A673 (cell line): ENCODE data around the gene COX7B. TPM values are rescaled to one million over a fixed set of nuclear protein-coding genes. Genes with fewer than 3 reads are reported as not detected.

Experiments used
- BruUV-seq: library from RNA; stranded (reverse); fragments of 400-500 nt; replicated peaks from 2 replicates; lab custom pipeline; 2021; lab: Mats Ljungman, UMichigan
- CTCF ChIA-PET: fragments of 300-600 bp; sonication (Branson Sonifier 250); formaldehyde crosslinking; loops from one replicate; lab custom pipeline; 2022; ENCODE audit warnings: antibody characterized with exemption; lab: Charles Lee
- POLR2A ChIA-PET: fragments of 300-600 bp; sonication (Branson Sonifier 250); formaldehyde crosslinking; loops from one replicate; lab custom pipeline; 2022; ENCODE audit warnings: antibody characterized with exemption; ENCODE audit not compliant: low non-redundant PET; lab: Charles Lee
- DNase-seq: peaks from one replicate; pipeline ENCODE4 v3.0.0-alpha.2; 2015; ENCODE audit warnings: low spot score
- H3K27ac ChIP-seq: fragments of 200-600 bp; sonication (generic); 2 replicates; pipeline ENCODE4 v1.5.1; 2016; ENCODE audit warnings: mixed run types, low read depth, mild to moderate bottlenecking, mixed read lengths, antibody characterized with exemption, low read length; ENCODE audit not compliant: poor library complexity, severe bottlenecking
- H3K27me3 ChIP-seq: fragments of 200-600 bp; sonication (generic); replicated peaks from 2 replicates; pipeline ENCODE4 v1.6.1; 2017; ENCODE audit warnings: mixed run types, low read depth, mild to moderate bottlenecking, mixed read lengths, antibody characterized with exemption, low read length; ENCODE audit not compliant: insufficient read depth, poor library complexity
- H3K36me3 ChIP-seq: fragments of 200-600 bp; sonication (generic); 2 replicates; pipeline ENCODE4 v1.6.1; 2016; ENCODE audit warnings: mixed run types, mild to moderate bottlenecking, mixed read lengths, antibody characterized with exemption, low read length; ENCODE audit not compliant: insufficient read depth, poor library complexity, severe bottlenecking
- H3K4me1 ChIP-seq: fragments of 200-600 bp; sonication (generic); 2 replicates; pipeline ENCODE4 v1.6.1; 2017; ENCODE audit warnings: mixed run types, mild to moderate bottlenecking, mixed read lengths, antibody characterized with exemption, low read length; ENCODE audit not compliant: insufficient read depth, poor library complexity, severe bottlenecking
- H3K4me3 ChIP-seq: fragments of 200-600 bp; sonication (generic); 2 replicates; pipeline ENCODE4 v1.5.1; 2016; ENCODE audit warnings: low read depth, mixed run types, mild to moderate bottlenecking, mixed read lengths, low read length; ENCODE audit not compliant: poor library complexity, severe bottlenecking
- H3K9me3 ChIP-seq: fragments of 200-600 bp; sonication (generic); 2 replicates; pipeline ENCODE4 v1.6.1; 2016; ENCODE audit warnings: mixed run types, low read depth, mild to moderate bottlenecking, mixed read lengths, antibody characterized with exemption, low read length; ENCODE audit not compliant: poor library complexity, severe bottlenecking
- EZH2 ChIP-seq: fragments of 200-600 bp; sonication (generic); IDR thresholded peaks from 2 replicates; pipeline ENCODE4 v1.6.1; 2017; ENCODE audit warnings: borderline replicate concordance, low read depth, mild to moderate bottlenecking, mixed read lengths, antibody characterized with exemption, low read length; ENCODE audit not compliant: poor library complexity, severe bottlenecking
- intact Hi-C: fragments of 100-400 bp; cut with micrococcal nuclease; formaldehyde crosslinking; loops from one replicate; pipeline ENCODE4 v1.10.0; 2022; ENCODE audit not compliant: unreplicated experiment
- total RNA-seq: library from RNA; stranded (reverse); gene quantifications from 2 replicates; pipeline ENCODE4 v1.2.3, GENCODE V29; 2021
- TF ChIP-seq, protein P1 (sequence below): fragments of 300-800, 200-600 bp; sonication (generic); conservative IDR thresholded peaks from 2 replicates; pipeline ENCODE4 v1.5.1; 2017; ENCODE audit warnings: low read depth, mild to moderate bottlenecking, antibody characterized with exemption, low read length, moderate library complexity, mixed read lengths

COX7B gene
- total RNA-seq, 1 experiment from 2014 or later = 432 TPM

DNA sequence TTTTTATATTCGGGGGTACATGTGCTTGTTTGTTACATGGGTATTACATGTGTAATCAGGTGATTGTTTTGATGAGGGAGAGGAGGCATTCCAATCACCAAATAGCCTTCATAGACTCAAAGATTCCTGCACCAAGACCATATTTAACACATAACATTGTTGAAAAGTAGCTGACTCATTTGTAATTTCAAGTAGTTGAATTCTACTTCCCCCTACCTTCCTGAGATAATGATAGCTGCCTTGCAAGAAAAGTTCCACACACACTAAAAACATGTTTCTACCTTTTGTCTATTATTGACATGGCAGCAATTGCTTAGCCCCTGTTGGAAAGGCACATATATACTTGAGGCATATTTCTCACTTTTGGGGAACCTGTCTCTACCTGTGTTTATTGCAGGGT is 54.0 kb downstream of the COX7B start:
- no peaks in the 10 kb centered on the region for H3K27me3 ChIP-seq
- no peak for TF ChIP-seq EZH2
- TF ChIP-seq, protein P1, sequence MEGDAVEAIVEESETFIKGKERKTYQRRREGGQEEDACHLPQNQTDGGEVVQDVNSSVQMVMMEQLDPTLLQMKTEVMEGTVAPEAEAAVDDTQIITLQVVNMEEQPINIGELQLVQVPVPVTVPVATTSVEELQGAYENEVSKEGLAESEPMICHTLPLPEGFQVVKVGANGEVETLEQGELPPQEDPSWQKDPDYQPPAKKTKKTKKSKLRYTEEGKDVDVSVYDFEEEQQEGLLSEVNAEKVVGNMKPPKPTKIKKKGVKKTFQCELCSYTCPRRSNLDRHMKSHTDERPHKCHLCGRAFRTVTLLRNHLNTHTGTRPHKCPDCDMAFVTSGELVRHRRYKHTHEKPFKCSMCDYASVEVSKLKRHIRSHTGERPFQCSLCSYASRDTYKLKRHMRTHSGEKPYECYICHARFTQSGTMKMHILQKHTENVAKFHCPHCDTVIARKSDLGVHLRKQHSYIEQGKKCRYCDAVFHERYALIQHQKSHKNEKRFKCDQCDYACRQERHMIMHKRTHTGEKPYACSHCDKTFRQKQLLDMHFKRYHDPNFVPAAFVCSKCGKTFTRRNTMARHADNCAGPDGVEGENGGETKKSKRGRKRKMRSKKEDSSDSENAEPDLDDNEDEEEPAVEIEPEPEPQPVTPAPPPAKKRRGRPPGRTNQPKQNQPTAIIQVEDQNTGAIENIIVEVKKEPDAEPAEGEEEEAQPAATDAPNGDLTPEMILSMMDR = no peak
- ChIA-PET CTCF (no interaction called here), POLR2A (no interaction called here)
- no TSS peak for BruUV-seq
- no peaks in the 10 kb centered on the region for H3K4me1 ChIP-seq
- H3K27ac ChIP-seq = no peak overlapping the region
- no peak overlapping the region for H3K4me3 ChIP-seq
- intact Hi-C loops = no loop called here
- H3K36me3 ChIP-seq = no peaks in the 10 kb centered on the region
- DNase-seq = no peak
- H3K9me3 ChIP-seq = no peaks in the 10 kb centered on the region

DNA sequence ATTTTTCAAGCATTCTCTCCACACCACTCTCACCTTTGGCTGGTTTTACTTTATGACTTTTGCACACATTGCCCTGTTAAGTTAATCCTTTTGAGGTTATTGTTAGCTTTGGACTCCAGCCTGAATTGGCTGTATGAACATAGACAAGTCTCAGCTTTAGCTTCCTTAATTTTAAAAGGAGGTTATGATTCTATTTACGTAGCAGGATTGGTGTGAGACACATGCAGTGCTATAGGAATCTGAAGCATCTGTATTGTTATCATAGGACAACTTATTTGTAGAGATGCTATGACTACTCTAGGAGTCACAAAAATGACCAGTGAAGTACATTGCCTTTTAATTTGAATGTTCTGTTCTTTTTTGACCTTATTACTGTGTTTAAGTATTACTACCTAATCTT is 54.4 kb downstream of the COX7B start:
- H3K9me3 ChIP-seq = no peaks in the 10 kb centered on the region
- TF ChIP-seq EZH2 = no peak
- TF ChIP-seq, protein P1 = no peak
- no peak overlapping the region for H3K4me3 ChIP-seq
- no peaks in the 10 kb centered on the region for H3K4me1 ChIP-seq
- intact Hi-C loops = no loop called here
- H3K27ac ChIP-seq = no peak overlapping the region
- ChIA-PET CTCF (no interaction called here), POLR2A (no interaction called here)
- H3K27me3 ChIP-seq = no peaks in the 10 kb centered on the region
- no peaks in the 10 kb centered on the region for H3K36me3 ChIP-seq
- no peak for DNase-seq
- no TSS peak for BruUV-seq

Other genes starting within 250 kb of the COX7B start
- 101 and 112 TPM in 2 replicates for gene ATRX, start 113.3 kb upstream of the COX7B start, total RNA-seq
- 63.8 and 66.8 TPM in 2 replicates for gene MAGT1, start 4.0 kb upstream of the COX7B start, total RNA-seq
- 9.0 TPM in 2 replicates for gene ATP7A, start 11.2 kb downstream of the COX7B start, total RNA-seq
- gene PGAM4, start 70.2 kb downstream of the COX7B start, total RNA-seq = 0.57 TPM in 1 of 2 replicates, not detected in the other
- 432 and 438 TPM in 2 replicates for gene PGK1, start 204.8 kb downstream of the COX7B start, total RNA-seq
- 40.7 and 41.6 TPM in 2 replicates for gene TAF9B, start 240.2 kb downstream of the COX7B start, total RNA-seq